ENCODE measurements around the gene SKIC2.

Gene SKIC2

DNA sequence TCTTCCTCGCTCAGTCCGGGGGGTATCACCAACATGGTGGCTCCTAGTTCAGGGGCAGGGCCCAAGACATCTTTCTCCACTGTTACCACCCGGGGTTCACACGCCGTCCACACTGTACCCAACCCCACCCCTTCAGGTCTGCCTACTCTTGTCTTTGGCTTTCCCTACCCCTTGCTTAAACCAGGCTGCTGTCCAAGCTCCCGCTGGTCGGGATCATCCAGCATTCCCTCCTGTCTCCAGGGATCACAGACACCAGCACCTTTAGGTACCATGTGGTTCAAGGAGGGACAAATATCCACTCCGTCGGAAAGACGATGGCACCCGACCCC, 599 bp upstream of the SKIC2 start:
- no peak for DNase-seq (ENCODE audit: extremely low read depth, insufficient read length)
- Histone ChIP-seq H3K4me3 (replicated peaks; ENCODE audit: low read depth, low read length) (peak overlapping the region; percentile 77), H3K27me3 (replicated peaks; ENCODE audit: control insufficient read depth, insufficient read depth, low read length) (no peaks in the 10 kb centered on the region), H3K36me3 (ENCODE audit: control insufficient read depth, insufficient read depth, low read length) (peaks cover 34% of the 10 kb centered on the region)
- no peak for TF ChIP-seq CTCF (IDR thresholded peaks at IDR 0.05; ENCODE audit: insufficient read depth, low read length, poor library complexity, severe bottlenecking)

GRCh38 chr6:31961616-31962015, 2.6 kb downstream of the SKIC2 start:
- Histone ChIP-seq H3K27me3 (replicated peaks; ENCODE audit: control insufficient read depth, insufficient read depth, low read length) (no peaks in the 10 kb centered on the region), H3K36me3 (ENCODE audit: control insufficient read depth, insufficient read depth, low read length) (peaks cover 36% of the 10 kb centered on the region), H3K4me3 (replicated peaks; ENCODE audit: low read depth, low read length) (no peak overlapping the region)
- no peak for DNase-seq (ENCODE audit: extremely low read depth, insufficient read length)
- no peak for TF ChIP-seq CTCF (IDR thresholded peaks at IDR 0.05; ENCODE audit: insufficient read depth, low read length, poor library complexity, severe bottlenecking)

DNA sequence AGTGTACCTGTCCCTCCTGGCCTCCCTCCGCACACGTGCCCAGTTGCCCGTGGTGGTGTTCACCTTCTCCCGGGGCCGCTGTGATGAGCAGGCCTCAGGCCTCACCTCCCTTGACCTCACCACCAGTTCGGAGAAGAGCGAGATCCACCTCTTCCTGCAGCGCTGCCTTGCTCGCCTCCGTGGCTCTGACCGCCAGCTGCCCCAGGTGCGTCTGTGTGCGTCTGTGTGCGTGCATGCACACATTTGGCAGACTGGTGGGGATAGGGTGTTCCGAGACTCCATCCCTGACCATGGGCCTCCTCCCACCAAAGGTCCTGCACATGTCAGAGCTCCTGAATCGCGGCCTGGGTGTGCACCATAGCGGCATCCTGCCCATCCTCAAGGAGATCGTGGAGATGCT, 4.9 kb downstream of the SKIC2 start:
- Histone ChIP-seq H3K36me3 (ENCODE audit: control insufficient read depth, insufficient read depth, low read length) (peaks cover 50% of the 10 kb centered on the region), H3K4me3 (replicated peaks; ENCODE audit: low read depth, low read length) (no peak overlapping the region), H3K27me3 (replicated peaks; ENCODE audit: control insufficient read depth, insufficient read depth, low read length) (no peaks in the 10 kb centered on the region)
- no peak for DNase-seq (ENCODE audit: extremely low read depth, insufficient read length)
- TF ChIP-seq CTCF (IDR thresholded peaks at IDR 0.05; ENCODE audit: insufficient read depth, low read length, poor library complexity, severe bottlenecking): no peak

- DNase-seq (ENCODE audit: extremely low read depth, insufficient read length): no peak
- Histone ChIP-seq H3K36me3 (ENCODE audit: control insufficient read depth, insufficient read depth, low read length) (peaks cover 56% of the 10 kb centered on the region), H3K27me3 (replicated peaks; ENCODE audit: control insufficient read depth, insufficient read depth, low read length) (no peaks in the 10 kb centered on the region), H3K4me3 (replicated peaks; ENCODE audit: low read depth, low read length) (no peak overlapping the region)
- no peak for TF ChIP-seq CTCF (IDR thresholded peaks at IDR 0.05; ENCODE audit: insufficient read depth, low read length, poor library complexity, severe bottlenecking)
Measured at GRCh38 chr6:31965700-31966099, 6.7 kb downstream of the SKIC2 start.

DNA sequence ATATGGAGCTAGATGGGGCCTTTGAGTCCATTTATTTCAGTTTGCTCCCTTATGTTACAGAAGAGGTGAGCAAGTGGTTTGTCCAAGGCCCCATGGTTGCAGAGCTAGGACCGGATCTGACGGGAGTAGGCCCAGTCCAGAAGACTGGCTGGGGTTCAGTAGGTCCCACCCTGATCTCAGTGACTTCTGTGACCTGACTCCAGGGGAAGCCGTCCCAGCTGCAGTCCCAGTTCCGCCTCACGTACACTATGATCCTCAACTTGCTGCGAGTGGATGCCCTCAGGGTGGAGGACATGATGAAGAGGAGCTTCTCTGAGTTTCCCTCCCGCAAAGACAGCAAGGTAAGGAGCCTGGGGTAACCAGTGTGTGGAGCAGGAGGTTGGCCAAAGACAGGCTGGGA, 7.5 kb downstream of the SKIC2 start:
- H3K27me3 ChIP-seq (replicated peaks; ENCODE audit: control insufficient read depth, insufficient read depth, low read length): no peaks in the 10 kb centered on the region
- H3K4me3 ChIP-seq (replicated peaks; ENCODE audit: low read depth, low read length): no peak overlapping the region
- TF ChIP-seq CTCF (IDR thresholded peaks at IDR 0.05; ENCODE audit: insufficient read depth, low read length, poor library complexity, severe bottlenecking): no peak
- peaks cover 52% of the 10 kb centered on the region for H3K36me3 ChIP-seq (ENCODE audit: control insufficient read depth, insufficient read depth, low read length)
- DNase-seq (ENCODE audit: extremely low read depth, insufficient read length): no peak
